HEK293 (cell line): ENCODE measurements around the gene ENOSF1.

Source experiments
- CTCF ChIA-PET: fragments of 350-600 bp; formaldehyde crosslinking; extraction: SDS; loops from one replicate; lab custom pipeline; 2021; ENCODE audit warnings: antibody characterized with exemption; lab: Yijun Ruan, JAX
- POLR2A ChIA-PET: fragments of 300-600 bp; formaldehyde crosslinking; extraction: SDS; loops from one replicate; lab custom pipeline; 2020; ENCODE audit warnings: antibody characterized with exemption, inconsistent platforms; lab: Yijun Ruan, JAX
- H3K27ac ChIP-seq: fragments of 200-500 bp; sonication (Bioruptor generic); 2 replicates; pipeline ENCODE4 v1.5.1; 2014; ENCODE audit warnings: low read depth, low read length, control low read depth, inconsistent platforms; ENCODE audit errors: extremely low read depth
- H3K36me3 ChIP-seq, 2 experiments: fragments of 200-500 bp in 1 of 2; sonication (Bioruptor generic) in 1 of 2; 1 replicate in 1 of 2; 2 replicates in 1 of 2; pipeline ENCODE4 v1.5.1; 2014 to 2017; ENCODE audit warnings: inconsistent platforms in 2 of 2, low read length in 2 of 2; ENCODE audit not compliant: control insufficient read depth in 2 of 2, insufficient read depth in 1 of 2
- H3K4me1 ChIP-seq: fragments of 200-500 bp; sonication (Bioruptor generic); 2 replicates; pipeline ENCODE4 v1.5.1; 2014; ENCODE audit warnings: mild to moderate bottlenecking, low read length, inconsistent platforms; ENCODE audit not compliant: control insufficient read depth, insufficient read depth
- H3K4me3 ChIP-seq: 2 replicates; pipeline ENCODE4 v1.5.1; 2011; ENCODE audit warnings: low read depth, mild to moderate bottlenecking, control low read depth, low read length, moderate library complexity
- H3K9me3 ChIP-seq: fragments of 200-500 bp; sonication (Bioruptor generic); 2 replicates; pipeline ENCODE4 v1.5.1; 2014; ENCODE audit warnings: low read depth, low read length, inconsistent platforms; ENCODE audit not compliant: control insufficient read depth, insufficient read depth
- KLF10 ChIP-seq: fragments of 450-650 bp; IDR thresholded peaks from 2 replicates; pipeline ENCODE4 v1.5.1; 2018; ENCODE audit warnings: missing biosample characterization, mild to moderate bottlenecking, missing genetic modification characterization
- OVOL3 ChIP-seq: fragments of 450-650 bp; formaldehyde crosslinking; IDR thresholded peaks from 2 replicates; pipeline ENCODE4 v1.5.1; 2016; ENCODE audit warnings: missing biosample characterization, missing genetic modification characterization
- SCRT2 ChIP-seq: fragments of 450-650 bp; formaldehyde crosslinking; IDR thresholded peaks from 2 replicates; pipeline ENCODE4 v1.5.1; 2016; ENCODE audit warnings: missing biosample characterization, missing genetic modification characterization
- TRIM28 ChIP-seq: IDR thresholded peaks from 2 replicates; pipeline ENCODE4 v1.6.1; 2011; ENCODE audit warnings: low read length, control low read depth, borderline replicate concordance
- ZNF157 ChIP-seq: fragments of 450-650 bp; formaldehyde crosslinking; IDR thresholded peaks from 2 replicates; pipeline ENCODE4 v1.5.1; 2016; ENCODE audit warnings: missing biosample characterization, missing genetic modification characterization
- ZNF2 ChIP-seq: fragments of 450-650 bp; formaldehyde crosslinking; IDR thresholded peaks from 2 replicates; pipeline ENCODE4 v1.5.1; 2016; ENCODE audit warnings: missing biosample characterization, missing genetic modification characterization
- ZNF239 ChIP-seq: fragments of 450-650 bp; formaldehyde crosslinking; IDR thresholded peaks from 2 replicates; pipeline ENCODE4 v1.5.1; 2016; ENCODE audit warnings: missing biosample characterization, missing genetic modification characterization
- ZNF266 ChIP-seq: fragments of 450-650 bp; formaldehyde crosslinking; IDR thresholded peaks from 2 replicates; pipeline ENCODE4 v1.5.1; 2016; ENCODE audit warnings: missing biosample characterization, missing genetic modification characterization, low read depth
- ZNF302 ChIP-seq: fragments of 450-650 bp; formaldehyde crosslinking; IDR thresholded peaks from 2 replicates; pipeline ENCODE4 v1.5.1; 2016; ENCODE audit warnings: missing biosample characterization, missing genetic modification characterization, low read depth
- ZNF350 ChIP-seq: fragments of 450-650 bp; formaldehyde crosslinking; IDR thresholded peaks from 2 replicates; pipeline ENCODE4 v1.5.0; 2017; ENCODE audit warnings: missing biosample characterization, mild to moderate bottlenecking, missing genetic modification characterization
- ZNF391 ChIP-seq: fragments of 450-650 bp; formaldehyde crosslinking; IDR thresholded peaks from 2 replicates; pipeline ENCODE4 v1.5.1; 2016; ENCODE audit warnings: low read depth, missing biosample characterization, missing genetic modification characterization, borderline replicate concordance
- ZNF404 ChIP-seq: fragments of 450-650 bp; formaldehyde crosslinking; IDR thresholded peaks from 2 replicates; pipeline ENCODE4 v1.5.1; 2017; ENCODE audit warnings: missing biosample characterization, missing genetic modification characterization
- ZNF548 ChIP-seq: fragments of 450-650 bp; formaldehyde crosslinking; IDR thresholded peaks from 2 replicates; pipeline ENCODE4 v1.5.1; 2016; ENCODE audit warnings: missing biosample characterization, missing genetic modification characterization
- ZNF549 ChIP-seq: fragments of 450-650 bp; IDR thresholded peaks from 2 replicates; pipeline ENCODE4 v1.5.1; 2018; ENCODE audit warnings: missing biosample characterization, missing genetic modification characterization, mild to moderate bottlenecking, inconsistent platforms, moderate library complexity
- ZNF600 ChIP-seq: fragments of 450-650 bp; formaldehyde crosslinking; IDR thresholded peaks from 2 replicates; pipeline ENCODE4 v1.5.1; 2016; ENCODE audit warnings: missing biosample characterization, missing genetic modification characterization
- ZNF621 ChIP-seq: fragments of 450-650 bp; formaldehyde crosslinking; IDR thresholded peaks from 2 replicates; pipeline ENCODE4 v1.5.1; 2017; ENCODE audit warnings: missing biosample characterization, missing genetic modification characterization
- ZNF626 ChIP-seq: fragments of 450-650 bp; sonication (Bioruptor Pico); formaldehyde crosslinking; IDR thresholded peaks from 2 replicates; pipeline ENCODE4 v1.5.1; 2018; ENCODE audit warnings: missing biosample characterization, missing genetic modification characterization, inconsistent platforms
- ZNF639 ChIP-seq: fragments of 450-650 bp; formaldehyde crosslinking; IDR thresholded peaks from 2 replicates; pipeline ENCODE4 v1.5.1; 2016; ENCODE audit warnings: missing biosample characterization, missing genetic modification characterization
- ZNF707 ChIP-seq: fragments of 450-650 bp; formaldehyde crosslinking; IDR thresholded peaks from 2 replicates; pipeline ENCODE4 v1.5.1; 2016; ENCODE audit warnings: missing biosample characterization, missing genetic modification characterization
- ZNF768 ChIP-seq: fragments of 450-650 bp; formaldehyde crosslinking; IDR thresholded peaks from 2 replicates; pipeline ENCODE4 v1.5.1; 2018; ENCODE audit warnings: missing biosample characterization, mild to moderate bottlenecking, missing genetic modification characterization
- ZSCAN30 ChIP-seq: fragments of 450-650 bp; IDR thresholded peaks from 2 replicates; pipeline ENCODE4 v1.5.1; 2018; ENCODE audit warnings: missing biosample characterization, mild to moderate bottlenecking, missing genetic modification characterization, moderate library complexity
- TF ChIP-seq, protein P1 (sequence below): fragments of 450-650 bp; formaldehyde crosslinking; IDR thresholded peaks from 2 replicates; pipeline ENCODE4 v1.5.1; 2016; ENCODE audit warnings: missing biosample characterization, missing genetic modification characterization
- TF ChIP-seq, protein P2 (sequence below): IDR thresholded peaks from 2 replicates; pipeline ENCODE4 v1.6.1; 2011; ENCODE audit warnings: mild to moderate bottlenecking, low read depth, low read length, borderline replicate concordance
- TF ChIP-seq, protein P3 (sequence below): fragments of 450-650 bp; formaldehyde crosslinking; IDR thresholded peaks from 2 replicates; pipeline ENCODE4 v1.5.1; 2017; ENCODE audit warnings: missing biosample characterization, missing genetic modification characterization
- TF ChIP-seq, protein P4 (sequence below): fragments of 450-650 bp; formaldehyde crosslinking; IDR thresholded peaks from 2 replicates; pipeline ENCODE4 v1.5.1; 2016; ENCODE audit warnings: missing biosample characterization, missing genetic modification characterization

Gene ENOSF1

GRCh38 chr18:676736-677135, 35.7 kb downstream of the ENOSF1 start (continued):
- TF ChIP-seq ZNF350 (no peak), ZNF157 (tag by site-specific recombination) (no peak), ZNF239 (tag by site-specific recombination) (no peak), ZNF626 (tag by site-specific recombination) (no peak), ZSCAN30 (tag by site-specific recombination) (no peak), ZNF639 (tag by site-specific recombination) (no peak), ZNF768 (tag by site-specific recombination) (no peak), ZNF2 (tag by site-specific recombination) (no peak)
- TF ChIP-seq, protein P1, sequence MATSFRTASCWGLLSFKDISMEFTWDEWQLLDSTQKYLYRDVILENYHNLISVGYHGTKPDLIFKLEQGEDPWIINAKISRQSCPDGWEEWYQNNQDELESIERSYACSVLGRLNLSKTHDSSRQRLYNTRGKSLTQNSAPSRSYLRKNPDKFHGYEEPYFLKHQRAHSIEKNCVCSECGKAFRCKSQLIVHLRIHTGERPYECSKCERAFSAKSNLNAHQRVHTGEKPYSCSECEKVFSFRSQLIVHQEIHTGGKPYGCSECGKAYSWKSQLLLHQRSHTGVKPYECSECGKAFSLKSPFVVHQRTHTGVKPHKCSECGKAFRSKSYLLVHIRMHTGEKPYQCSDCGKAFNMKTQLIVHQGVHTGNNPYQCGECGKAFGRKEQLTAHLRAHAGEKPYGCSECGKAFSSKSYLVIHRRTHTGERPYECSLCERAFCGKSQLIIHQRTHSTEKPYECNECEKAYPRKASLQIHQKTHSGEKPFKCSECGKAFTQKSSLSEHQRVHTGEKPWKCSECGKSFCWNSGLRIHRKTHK (tag by site-specific recombination), result no peak
- TF ChIP-seq, protein P2, sequence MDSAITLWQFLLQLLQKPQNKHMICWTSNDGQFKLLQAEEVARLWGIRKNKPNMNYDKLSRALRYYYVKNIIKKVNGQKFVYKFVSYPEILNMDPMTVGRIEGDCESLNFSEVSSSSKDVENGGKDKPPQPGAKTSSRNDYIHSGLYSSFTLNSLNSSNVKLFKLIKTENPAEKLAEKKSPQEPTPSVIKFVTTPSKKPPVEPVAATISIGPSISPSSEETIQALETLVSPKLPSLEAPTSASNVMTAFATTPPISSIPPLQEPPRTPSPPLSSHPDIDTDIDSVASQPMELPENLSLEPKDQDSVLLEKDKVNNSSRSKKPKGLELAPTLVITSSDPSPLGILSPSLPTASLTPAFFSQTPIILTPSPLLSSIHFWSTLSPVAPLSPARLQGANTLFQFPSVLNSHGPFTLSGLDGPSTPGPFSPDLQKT, result no peak

GRCh38 chr18:676069-676468, 36.4 kb downstream of the ENOSF1 start:
- H3K36me3 ChIP-seq, result peaks cover 33 to 64% of the 10 kb centered on the region in 2 experiments
- no peaks in the 10 kb centered on the region for H3K9me3 ChIP-seq
- ChIA-PET CTCF (interaction anchor here (1.2 to 1.3 kb wide), 3 partner anchors 52 to 164 kb away, joined by 3 to 6 read pairs (median 5); no protein-coding TSS in a partner anchor), POLR2A (interaction anchor here (1.8 to 2.1 kb wide), 2 partner anchors 8 to 18 kb away, joined by 3 to 5 read pairs; no protein-coding TSS in a partner anchor)
- TF ChIP-seq ZNF600 (tag by site-specific recombination) (peak; percentile 82), ZNF266 (tag by site-specific recombination) (no peak), ZNF621 (no peak), ZNF2 (tag by site-specific recombination) (no peak), TRIM28 (no peak), KLF10 (tag by site-specific recombination) (no peak)
- TF ChIP-seq, protein P3, sequence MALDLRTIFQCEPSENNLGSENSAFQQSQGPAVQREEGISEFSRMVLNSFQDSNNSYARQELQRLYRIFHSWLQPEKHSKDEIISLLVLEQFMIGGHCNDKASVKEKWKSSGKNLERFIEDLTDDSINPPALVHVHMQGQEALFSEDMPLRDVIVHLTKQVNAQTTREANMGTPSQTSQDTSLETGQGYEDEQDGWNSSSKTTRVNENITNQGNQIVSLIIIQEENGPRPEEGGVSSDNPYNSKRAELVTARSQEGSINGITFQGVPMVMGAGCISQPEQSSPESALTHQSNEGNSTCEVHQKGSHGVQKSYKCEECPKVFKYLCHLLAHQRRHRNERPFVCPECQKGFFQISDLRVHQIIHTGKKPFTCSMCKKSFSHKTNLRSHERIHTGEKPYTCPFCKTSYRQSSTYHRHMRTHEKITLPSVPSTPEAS (tag by site-specific recombination), result no peak
- H3K4me3 ChIP-seq, result no peak overlapping the region
- H3K4me1 ChIP-seq, result no peaks in the 10 kb centered on the region
- no peak overlapping the region for H3K27ac ChIP-seq

DNA sequence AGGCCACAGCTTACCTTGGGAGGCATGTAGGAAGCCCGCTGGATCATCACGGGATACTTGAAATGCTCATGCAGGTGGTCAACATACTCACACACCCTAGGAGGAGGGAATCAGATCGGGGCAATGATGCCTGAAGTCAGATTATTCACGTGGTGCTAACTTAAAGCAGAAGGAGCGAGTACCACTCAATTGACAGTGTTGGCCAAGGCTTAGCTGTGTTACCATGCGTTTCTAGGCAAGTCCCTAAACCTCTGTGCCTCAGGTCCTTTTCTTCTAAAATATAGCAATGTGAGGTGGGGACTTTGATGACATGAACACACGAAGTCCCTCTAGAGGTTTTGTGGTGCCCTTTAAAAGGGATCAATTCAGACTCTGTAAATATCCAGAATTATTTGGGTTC, 37.1 kb downstream of the ENOSF1 start:
- Histone ChIP-seq H3K4me3 (no peak overlapping the region), H3K27ac (no peak overlapping the region), H3K36me3 (peaks cover 41 to 70% of the 10 kb centered on the region in 2 experiments), H3K4me1 (no peaks in the 10 kb centered on the region), H3K9me3 (no peaks in the 10 kb centered on the region)
- POLR2A ChIA-PET, result interaction anchor here (1.8 kb wide), 1 partner anchor 9 kb away, joined by 3 read pairs; no protein-coding TSS in a partner anchor
- CTCF ChIA-PET, result interaction anchor here (0.6 to 1.3 kb wide), 3 partner anchors 155 to 165 kb away, joined by 3 to 5 read pairs (median 4); no protein-coding TSS in a partner anchor
- no peak for TF ChIP-seq ZNF302 (tag by site-specific recombination)
- TF ChIP-seq ZNF404, result no peak
- TF ChIP-seq ZNF548 (tag by site-specific recombination), result no peak
- no peak for TF ChIP-seq ZNF549 (tag by site-specific recombination)
- no peak for TF ChIP-seq KLF10 (tag by site-specific recombination)
- TF ChIP-seq, protein P1 (tag by site-specific recombination), result no peak
- no peak for TF ChIP-seq SCRT2 (tag by site-specific recombination)
- no peak for TF ChIP-seq ZNF707 (tag by site-specific recombination)
- TF ChIP-seq, protein P4, sequence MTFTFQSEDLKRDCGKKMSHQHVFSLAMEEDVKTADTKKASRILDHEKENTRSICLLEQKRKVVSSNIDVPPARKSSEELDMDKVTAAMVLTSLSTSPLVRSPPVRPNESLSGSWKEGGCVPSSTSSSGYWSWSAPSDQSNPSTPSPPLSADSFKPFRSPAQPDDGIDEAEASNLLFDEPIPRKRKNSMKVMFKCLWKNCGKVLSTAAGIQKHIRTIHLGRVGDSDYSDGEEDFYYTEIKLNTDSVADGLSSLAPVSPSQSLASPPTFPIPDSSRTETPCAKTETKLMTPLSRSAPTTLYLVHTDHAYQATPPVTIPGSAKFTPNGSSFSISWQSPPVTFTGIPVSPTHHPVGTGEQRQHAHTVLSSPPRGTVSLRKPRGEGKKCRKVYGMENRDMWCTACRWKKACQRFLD (tag by site-specific recombination), result no peak
- TF ChIP-seq ZNF391 (tag by site-specific recombination), result no peak
- no peak for TF ChIP-seq OVOL3
